ENCODE measurements around the gene OR6C76.
"Not testable (repeated sequence)": the region's sequence is repeated elsewhere in the genome, so short reads cannot be mapped to it uniquely, and the experiment has no call there.

The OR6C76 gene

DNA sequence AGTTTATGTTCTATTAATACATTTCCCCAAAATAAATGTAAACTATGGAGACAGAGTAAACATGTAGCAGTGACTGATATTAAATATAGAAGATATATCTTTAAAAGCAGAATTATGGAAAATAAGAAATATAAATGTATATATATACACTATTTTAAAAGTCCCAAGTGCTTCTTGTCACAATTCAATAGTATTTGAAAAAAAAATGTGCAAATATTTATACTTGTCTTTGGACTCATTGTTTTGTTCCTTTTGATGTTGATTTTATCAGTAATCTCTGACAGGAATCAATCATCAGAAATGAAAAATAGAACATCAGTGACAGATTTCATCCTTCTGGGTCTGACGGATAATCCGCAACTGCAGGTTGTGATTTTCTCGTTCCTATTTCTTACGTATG, at the start of gene OR6C76:
Gene OR6C76, plus strand, starts transcription at position 301 of the 400 bp plus-strand sequence. Its CDS starts 0 bp downstream, at position 301.
- no peak for DNase-seq (ENCODE audit: low read depth in 2 of 2)

DNA sequence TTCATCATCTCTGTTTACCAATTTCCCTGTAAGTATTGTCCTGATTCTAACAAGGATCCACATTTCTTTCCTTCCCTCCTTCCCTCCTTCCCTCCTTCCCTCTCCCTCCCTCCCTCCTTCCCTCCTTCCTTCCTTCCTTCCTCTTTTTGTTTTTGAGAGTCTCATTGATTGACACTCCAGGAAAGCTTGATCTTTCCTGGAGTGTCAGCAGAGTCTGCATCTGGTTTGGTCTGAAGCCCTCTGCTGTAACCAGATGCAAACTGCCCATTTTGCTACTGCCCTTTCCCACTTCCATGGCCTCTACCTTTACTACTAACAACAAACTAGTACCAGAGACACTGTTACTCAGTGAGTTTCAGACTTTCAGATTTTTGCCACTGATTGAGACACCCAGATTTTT, 40.2 kb upstream of the OR6C76 start:
- DNase-seq (ENCODE audit: low read depth in 2 of 2): no peak

DNA sequence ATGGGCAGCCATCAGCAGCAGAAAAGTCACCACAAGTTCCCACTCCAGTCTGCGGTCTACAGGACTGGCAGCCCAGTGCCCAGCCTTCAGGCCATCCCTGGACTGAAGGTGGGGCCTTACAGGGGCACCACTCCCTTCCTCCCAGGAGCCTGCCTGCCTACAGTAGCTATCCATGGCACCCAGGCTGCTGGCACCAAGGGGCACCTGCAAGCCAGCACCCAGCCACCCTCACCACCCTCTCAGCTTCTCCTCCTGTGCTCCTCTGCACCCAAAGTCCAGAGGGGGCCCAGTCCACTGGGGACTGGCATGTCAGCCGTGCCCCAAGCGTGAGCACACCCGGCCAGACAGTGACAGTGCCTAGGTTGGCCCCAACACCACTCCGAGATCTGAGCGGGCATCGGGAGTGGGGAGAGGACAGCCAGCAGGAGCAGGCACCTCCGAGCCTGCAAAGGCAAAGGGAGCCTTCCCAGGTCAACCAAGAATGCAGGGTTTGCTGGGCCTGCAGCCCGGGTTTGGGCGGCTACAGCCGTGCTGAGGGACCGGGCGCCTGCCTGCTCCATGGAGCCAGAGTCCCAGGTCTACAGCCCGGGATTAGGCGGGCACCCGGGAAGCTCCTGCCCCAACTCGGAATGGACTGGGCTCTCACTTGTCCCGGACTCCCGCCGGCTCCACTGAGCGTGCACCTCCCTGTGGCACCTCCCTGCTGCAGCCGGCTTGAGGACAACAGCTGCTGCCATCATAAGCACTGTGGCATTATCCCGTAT, 33.8 kb upstream of the OR6C76 start:
- no peak for DNase-seq (ENCODE audit: low read depth in 2 of 2)

DNA sequence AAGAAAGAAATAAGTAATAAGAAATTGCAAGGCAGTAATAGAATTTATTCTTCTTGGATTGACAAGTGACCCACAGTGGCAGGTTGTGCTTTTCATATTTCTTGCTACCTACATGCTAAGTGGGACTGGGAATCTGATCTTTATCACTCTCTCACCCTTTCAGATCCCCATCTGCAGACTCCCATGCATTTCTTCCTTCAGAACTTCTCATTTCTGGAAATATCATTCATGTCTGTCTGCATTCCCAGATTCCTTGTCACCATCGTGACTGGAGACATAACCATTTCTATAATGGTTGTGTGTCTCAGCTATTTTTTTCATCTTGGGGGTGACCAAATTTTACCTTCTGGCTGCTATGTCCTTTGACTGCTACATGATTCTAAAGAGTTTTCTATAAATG, 29.7 kb upstream of the OR6C76 start:
- DNase-seq (ENCODE audit: low read depth in 2 of 2): no peak

DNA sequence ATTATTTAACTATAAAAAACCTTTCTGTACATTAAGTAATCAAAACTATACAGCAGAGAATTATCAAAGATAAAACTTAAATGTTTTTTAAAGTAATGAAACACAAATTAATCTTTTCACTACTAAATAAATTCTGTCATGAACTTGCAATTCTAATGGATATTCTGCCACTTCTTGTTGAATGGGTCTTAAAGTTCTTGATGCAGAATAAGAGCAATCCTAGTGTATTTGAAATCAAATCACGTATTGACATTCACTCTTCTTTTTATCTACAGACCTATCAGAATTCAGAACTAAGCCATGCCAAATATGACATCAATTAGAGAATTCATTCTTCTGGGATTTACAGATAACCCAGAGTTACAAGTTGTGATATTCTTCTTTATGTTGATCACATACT, 25.8 kb upstream of the OR6C76 start, which contains the start of gene OR6C65:
Gene OR6C65, plus strand, starts transcription at position 301 of the 400 bp plus-strand sequence. Its CDS starts 0 bp downstream, at position 301.
- DNase-seq (ENCODE audit: low read depth in 2 of 2): no peak

DNA sequence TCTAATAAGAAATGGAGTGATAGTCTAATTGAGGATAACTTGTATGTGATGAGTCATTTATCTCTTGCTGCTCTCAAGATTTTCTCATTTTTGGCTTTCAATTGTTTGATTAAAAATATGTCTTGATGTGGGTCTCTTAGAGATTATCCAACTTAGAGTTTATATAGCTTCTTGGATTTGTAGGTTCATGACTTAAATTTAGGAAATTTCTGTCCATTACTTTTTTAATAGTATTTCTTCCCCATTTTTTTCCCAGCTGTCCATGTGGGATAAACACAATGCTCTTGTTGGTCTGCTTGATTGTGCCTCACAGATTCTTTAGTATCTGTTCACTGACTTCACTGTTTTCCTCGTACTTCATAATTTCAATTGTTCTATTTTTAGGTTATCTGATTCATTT, 18.2 kb upstream of the OR6C76 start:
- DNase-seq (ENCODE audit: low read depth in 2 of 2): no peak

DNA sequence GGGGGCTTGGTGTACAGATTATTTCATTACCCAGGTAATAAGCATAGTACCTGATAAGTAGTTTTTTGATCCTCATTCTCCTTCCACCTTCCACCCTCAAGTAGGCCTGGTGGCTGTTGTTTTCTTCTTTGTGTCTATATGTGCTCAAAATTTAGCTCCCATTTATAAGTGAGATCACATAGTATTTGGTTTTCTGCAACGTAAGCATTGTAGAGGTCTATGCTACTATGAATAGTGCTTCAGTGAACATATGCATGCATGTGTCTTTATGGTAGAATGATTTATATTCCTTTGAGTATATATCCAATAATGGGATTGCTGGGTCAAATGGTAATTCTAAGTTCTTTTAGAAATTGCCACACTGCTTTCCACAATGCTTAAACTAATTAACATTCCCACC, 16.9 kb upstream of the OR6C76 start:
- not testable (repeated sequence) for DNase-seq (ENCODE audit: low read depth in 2 of 2)

DNA sequence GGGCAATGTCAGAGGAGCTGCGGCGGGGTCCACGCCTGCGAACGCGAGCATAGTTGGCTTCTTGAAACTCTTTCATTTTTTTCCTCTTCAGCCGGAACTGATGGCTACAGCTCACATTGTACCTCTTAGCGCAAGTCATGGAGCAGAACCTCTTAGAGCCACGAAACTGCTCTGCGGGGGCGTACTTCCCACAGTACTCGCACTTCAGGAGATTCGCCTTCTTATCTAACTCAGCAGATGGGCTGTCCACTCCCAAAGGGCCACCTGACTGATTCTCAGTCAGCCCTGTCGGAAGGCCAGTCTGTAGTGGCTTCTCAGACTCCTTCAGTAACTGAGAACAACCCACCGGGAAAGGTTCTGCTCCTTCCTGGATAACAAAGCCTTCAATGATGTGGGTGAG, 13.9 kb upstream of the OR6C76 start:
- DNase-seq (ENCODE audit: low read depth in 2 of 2): not testable (repeated sequence)

DNA sequence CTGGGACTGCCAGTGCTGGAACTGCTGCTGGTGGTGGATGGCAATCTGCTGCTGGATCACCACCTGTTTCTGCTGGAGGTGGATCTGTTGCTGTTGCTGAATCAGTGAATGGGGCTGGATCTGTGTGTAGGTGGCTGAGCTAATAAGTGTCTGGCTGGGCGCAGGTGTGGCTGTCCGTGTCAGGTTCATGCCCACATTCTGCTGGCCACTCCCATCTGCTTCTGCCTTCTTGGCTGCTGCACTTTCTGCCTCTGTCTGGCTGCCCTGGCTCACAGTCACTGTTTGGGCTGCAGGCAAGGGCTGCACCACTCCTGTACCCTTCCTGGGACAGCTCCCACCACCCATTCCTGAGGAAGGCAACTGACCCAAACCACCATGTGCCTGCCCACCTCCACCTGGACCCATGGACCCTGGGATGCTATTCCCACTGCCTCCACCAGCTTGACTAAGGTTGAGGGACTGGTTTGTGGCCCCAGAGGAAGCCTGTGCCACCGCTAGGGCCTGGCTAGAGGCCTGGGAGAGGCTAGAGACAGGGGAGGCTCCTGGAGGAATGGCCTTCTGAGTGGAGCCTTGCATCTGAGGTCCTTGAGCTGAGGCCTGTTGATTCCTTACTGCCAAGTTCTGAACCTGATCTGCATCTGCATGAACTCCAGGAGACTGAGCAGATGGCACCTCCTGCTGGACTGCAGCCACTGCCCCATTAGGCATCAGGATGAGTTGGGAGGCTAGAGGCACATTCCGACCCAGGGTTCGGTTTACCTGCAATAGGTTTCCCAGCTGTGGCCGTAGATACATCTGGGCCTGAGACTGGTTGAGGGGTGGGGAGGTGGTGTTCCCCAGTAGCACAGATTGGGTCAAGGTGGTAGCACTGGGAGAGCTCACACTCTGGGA, 12.3 kb upstream of the OR6C76 start:
- DNase-seq (ENCODE audit: low read depth in 2 of 2): not testable (repeated sequence)

DNA sequence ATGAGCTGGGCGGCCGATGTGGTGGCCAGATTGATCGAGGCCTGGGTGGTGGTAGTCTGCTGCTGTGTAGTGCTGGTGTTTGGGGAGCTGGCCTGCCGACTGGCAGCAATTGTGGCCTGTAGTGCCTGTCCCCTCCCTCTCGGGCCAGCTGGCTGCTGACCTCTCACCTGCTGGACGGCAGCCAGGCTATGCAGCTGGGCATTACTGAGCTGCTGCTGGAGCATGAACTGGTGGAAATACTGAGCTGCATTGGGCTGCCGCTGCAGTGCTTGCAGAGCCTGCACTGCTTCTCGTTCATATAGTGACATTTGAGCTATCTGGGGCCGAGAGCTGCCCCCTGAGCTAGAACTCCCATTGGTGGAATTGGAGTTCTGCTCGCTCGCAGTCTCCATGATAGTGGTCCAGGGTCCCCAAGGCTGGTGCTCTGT, 11.6 kb upstream of the OR6C76 start:
- DNase-seq (ENCODE audit: low read depth in 2 of 2): not testable (repeated sequence)

DNA sequence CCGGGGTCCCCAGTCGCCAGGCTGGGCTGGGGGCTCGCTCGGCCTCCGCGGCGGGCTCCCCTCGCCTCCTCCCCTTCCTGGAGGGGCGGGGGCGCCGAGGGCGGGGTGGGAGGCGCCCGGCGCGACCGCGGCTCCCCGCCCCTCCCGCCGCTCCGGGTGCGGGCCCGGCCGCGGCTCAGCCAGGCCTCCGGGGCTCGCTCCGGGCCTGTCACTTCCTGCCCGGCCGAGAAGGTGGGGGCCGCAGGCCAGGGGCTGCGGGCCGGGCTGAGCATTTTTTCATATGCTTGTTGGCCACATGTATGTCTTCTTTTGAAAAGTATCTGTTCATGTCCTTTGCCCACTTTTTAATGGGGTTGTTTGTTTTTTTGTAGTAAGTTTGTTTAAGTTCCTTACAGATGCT, 11.2 kb upstream of the OR6C76 start:
- not testable (repeated sequence) for DNase-seq (ENCODE audit: low read depth in 2 of 2)

DNA sequence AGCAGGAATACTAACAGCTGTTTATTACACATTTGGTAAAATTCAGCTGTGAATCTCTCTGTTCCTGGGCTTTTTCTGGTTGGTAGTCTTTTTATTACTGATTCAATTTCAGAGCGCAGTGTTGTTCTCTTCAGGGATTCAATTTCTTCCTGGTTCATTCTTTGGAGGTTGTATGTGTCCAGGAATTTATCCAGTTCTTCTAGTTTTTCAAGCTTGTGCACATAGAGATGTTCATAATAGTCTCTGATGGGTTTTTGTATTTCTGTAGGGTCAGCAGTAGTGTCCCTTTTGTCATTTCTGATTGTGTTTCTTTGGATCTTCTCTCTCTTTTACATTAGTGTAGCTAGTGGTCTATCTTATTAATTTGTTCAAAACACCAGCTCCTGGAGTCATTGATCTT, 9.1 kb upstream of the OR6C76 start:
- DNase-seq (ENCODE audit: low read depth in 2 of 2): no peak

DNA sequence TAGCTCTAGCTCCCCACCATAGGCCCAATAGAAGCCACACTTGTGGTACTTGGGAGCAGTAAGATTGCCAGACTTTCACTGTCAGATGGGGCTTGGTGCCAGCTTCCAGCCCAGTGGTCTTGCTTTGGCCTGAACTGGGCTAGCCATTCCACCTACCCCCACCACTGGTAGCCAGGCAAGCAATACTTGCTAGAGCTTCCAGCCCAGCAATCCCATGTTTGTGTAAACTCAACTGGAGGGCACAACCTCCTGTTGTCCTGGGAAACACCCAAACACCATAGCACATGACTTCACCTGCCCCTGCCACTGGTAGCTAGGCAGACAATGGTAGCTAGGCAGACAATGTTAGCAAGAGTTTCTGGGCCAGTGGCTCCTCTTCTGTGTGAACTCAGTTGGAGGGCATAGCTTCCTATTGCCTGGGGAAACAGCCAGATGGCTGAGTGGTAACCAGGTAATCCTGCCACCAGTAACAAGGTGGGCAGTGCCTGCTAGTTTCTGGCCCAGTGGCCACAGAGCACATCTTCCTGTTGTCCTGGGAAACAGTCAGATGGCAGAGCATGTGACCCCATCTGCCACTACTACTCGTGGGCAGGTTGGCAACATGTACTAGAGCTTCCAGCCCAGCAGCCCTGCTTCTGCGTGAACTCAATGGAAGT, 5.6 kb upstream of the OR6C76 start:
- no peak for DNase-seq (ENCODE audit: low read depth in 2 of 2)

DNA sequence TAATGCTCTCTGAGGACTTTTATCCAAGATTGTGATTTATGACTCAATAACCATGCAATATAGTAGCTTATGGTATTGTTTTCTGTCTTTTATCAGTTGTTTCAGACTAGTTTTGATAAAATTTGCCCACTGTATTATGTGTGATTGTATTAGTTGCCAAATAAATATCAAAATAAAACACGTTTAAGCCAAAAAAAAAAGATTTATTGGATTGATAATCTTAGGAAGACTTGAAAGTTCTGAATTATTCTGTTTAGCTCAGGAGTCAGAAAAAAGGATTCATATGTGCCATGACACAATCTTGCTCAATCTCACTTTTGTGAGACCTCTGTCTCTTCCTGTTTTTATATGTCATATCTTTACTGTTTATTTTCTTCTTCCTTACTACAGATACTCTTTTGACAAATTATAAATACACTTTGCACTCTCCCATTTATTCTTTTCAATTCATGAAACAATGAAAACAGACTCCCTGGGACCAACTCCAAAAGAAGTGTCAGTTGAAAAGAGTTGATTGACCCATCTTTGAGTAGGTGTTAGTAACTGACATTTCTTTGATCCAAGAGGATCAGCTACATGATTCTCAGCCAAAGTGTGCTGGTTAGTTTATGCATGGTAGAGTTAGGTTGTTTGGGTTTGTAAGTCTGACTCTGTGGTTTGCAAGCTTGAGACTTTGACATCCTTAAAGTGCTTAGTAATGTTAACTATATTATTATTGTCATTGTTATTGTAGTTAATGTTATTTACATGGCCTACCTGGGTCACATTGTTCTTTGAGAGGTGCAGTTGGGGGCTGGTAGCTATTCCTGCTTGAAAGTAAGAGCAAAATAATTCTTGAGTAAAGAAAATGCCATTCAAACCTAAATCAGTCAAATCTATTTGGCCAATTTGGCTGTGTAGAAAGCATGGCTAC, 2.5 kb downstream of the OR6C76 start:
- no peak for DNase-seq (ENCODE audit: low read depth in 2 of 2)

DNA sequence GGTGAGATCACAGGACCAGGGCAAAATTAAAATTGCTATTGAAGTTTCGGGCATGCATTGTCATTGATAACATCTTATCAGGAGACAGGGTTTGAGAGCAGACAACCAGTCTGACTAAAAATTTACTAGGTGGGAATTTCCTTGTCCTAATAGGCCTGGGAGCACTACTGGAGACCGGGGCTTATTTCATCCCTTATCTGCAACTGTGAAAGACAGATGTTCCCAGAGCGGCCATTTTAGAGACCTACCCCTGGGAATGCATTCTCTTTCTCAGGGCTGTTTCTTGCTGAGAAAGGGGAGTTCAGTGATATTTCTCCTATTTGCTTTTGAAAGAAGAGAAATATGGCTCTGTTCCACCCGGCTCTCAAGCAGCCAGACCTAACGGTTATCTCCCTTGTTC, 15.2 kb downstream of the OR6C76 start:
- not testable (repeated sequence) for DNase-seq (ENCODE audit: low read depth in 2 of 2)

DNA sequence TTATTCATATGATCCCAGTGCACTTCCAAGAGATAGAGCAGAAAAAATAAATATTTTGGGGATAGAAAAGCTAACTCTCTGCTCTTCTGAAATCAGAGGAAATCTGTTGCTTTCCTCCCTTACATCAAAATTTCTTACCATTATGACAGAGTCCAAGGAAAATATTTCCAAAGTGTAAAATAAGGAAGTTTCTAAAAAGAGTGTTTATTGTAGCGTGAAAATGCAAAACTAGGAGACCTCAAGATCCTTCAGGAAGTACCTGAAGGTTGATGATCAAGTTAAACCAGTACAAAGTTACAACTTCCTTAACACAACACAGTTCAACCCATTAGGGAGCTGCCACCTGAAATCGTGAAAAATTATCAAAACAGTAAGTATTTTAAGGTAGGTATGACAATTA, 17.7 kb downstream of the OR6C76 start, which contains the start of gene OR6C2:
Gene OR6C2, plus strand, starts transcription at position 301 of the 400 bp plus-strand sequence. CDS start 8,138 bp downstream, outside the sequence.
- no peak for DNase-seq (ENCODE audit: low read depth in 2 of 2)

DNA sequence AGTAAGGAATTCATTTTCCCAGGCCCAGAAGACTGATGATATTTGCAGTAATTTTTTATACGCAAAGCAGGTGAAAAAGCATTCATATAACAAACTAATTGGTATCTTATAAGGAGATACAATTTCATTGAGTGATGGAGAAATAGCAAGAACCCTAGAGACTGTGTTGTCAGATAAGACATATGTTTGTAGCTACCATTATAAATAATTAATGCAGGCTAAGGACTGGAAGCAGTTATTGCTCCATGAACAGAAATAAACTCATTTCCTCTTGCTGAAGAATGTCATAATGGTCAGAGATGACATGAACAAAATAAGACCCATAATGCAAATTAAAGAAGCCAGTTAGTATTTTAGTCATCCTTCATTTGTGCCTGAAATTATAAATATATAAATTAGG, 19.3 kb downstream of the OR6C76 start:
- DNase-seq (ENCODE audit: low read depth in 2 of 2): no peak

DNA sequence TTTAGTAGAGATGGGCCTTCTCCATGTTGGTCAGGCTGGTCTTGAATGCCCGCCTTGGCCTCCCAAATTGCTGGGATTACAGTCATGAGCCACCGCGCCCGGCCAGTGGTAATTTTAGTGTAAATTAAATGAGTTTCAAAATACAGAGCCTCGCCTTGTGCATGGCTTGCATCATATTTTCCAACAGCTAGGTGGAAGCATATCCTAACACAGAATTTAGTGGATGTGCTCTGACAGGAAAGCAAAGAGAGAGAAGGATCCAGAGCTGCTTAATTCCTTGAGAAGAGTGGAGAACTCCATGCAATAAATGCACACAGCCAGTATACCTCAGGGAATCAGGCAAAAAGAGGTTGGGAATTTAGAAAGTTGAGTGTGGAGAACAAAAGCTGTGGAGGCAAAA, 20.3 kb downstream of the OR6C76 start:
- no peak for DNase-seq (ENCODE audit: low read depth in 2 of 2)

DNA sequence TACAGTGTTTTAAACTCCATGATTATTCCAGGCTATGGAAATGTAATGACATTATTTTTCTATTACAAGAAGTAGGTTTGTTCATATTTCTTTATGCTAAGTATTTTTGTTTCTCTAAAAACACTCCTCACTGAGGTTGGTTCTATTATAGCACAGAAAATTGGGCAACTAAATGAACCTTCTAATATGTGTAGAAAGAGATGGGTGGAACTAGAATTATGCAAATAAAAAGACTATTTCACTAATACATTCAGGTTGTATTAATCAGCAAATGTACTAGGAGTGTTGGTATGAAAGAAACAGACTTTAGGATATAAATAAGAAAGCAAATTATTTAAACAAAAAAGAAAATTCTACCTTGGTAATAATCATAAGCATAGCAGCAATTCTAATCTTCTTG, 22.8 kb downstream of the OR6C76 start:
- no peak for DNase-seq (ENCODE audit: low read depth in 2 of 2)

DNA sequence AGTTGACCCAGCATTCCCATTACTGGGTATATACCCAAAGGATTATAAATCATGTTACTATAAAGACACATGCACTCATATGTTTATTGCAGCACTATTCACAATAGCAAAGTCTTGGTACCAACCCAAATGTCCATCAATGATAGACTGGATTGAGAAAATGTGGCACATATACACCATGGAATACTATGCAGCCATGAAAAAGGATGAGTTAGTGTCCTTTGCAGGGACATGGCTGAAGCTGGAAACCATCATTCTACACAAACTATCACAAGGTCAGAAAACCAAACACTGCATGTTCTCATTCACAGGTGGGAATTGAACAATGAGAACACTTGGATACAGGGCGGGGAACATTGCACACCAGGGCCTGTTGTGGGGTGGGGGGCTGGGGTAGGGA, 38.9 kb downstream of the OR6C76 start:
- DNase-seq (ENCODE audit: low read depth in 2 of 2): not testable (repeated sequence)

DNA sequence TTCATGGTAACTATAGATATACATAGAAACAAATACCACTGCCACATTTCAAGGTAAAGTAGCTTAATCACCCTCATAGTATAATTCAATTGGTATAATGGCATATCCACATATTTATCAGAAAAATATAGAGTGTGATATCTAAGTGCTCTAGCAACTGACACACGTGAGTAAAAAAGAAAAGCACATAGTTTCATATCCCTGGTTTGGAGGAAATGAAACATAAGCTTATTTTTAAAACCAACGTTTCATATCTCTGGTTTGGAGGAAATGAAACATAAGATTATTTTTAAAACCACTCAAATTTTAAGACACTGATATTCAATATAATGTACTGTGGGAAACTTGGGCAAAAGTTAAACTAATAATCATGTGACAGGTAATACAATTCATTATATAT, 41.8 kb downstream of the OR6C76 start:
- DNase-seq (ENCODE audit: low read depth in 2 of 2): no peak

All from stimulated activated CD8-positive, alpha-beta memory T cell treated with anti-CD3 and anti-CD28 coated beads, Interleukin-7, amount 100 ng/mL, for 4 hours (primary cell).